Prostate gland (tissue), 2 donors: ENCODE measurements around the gene SEL1L3. TPM values are rescaled to one million over a fixed set of nuclear protein-coding genes. Genes with fewer than 3 reads are reported as not detected.
A peak's percentile ranks its signal among the peaks of the same experiment; 100 is the strongest.

Source experiments
- DNase-seq: peaks from one replicate; pipeline ENCODE4 v3.0.0-alpha.2; 2019; ENCODE audit warnings: low spot score
- H3K27ac ChIP-seq, 2 donors: fragments of 200-600 bp; sonication (generic); 2 replicates each; pipeline ENCODE4 v1.5.1; 2017 to 2019
- H3K27me3 ChIP-seq: fragments of 200-600 bp; sonication (generic); replicated peaks from 2 replicates; pipeline ENCODE4 v1.5.1; 2019; ENCODE audit not compliant: insufficient read depth
- H3K36me3 ChIP-seq, 2 donors: fragments of 200-600 bp; sonication (generic); 1 replicate in 1 of 2; 2 replicates in 1 of 2; pipeline versions ENCODE4 v1.5.1 to v1.8.1; 2017 to 2019
- H3K4me1 ChIP-seq: fragments of 200-600 bp; sonication (generic); replicated peaks from 2 replicates; pipeline ENCODE4 v1.5.1; 2019
- H3K4me3 ChIP-seq, 2 donors: fragments of 200-600 bp; sonication (generic); 2 replicates each; pipeline ENCODE4 v1.5.1; 2017 to 2019
- H3K9me3 ChIP-seq: fragments of 200-600 bp; sonication (generic); 2 replicates; pipeline ENCODE4 v1.5.1; 2017
- POLR2A ChIP-seq: fragments of 450-650 bp; IDR thresholded peaks from one replicate; pipeline ENCODE4 v1.6.1; 2016; ENCODE audit warnings: antibody characterized with exemption, mild to moderate bottlenecking
- POLR2AphosphoS5 ChIP-seq: sonication (generic); formaldehyde crosslinking; IDR thresholded peaks from one replicate; pipeline ENCODE4 v1.6.1; 2017; ENCODE audit warnings: antibody characterized with exemption
- WGBS: methylation state at CpG from one replicate; pipeline ENCODE4 v1.1.5; 2018; 5-methylcytosine and 5-hydroxymethylcytosine counted together
- intact Hi-C: fragments of 100-400 bp; cut with DNase I; formaldehyde crosslinking; loops from one replicate; pipeline ENCODE4 v1.14.2; 2022
- total RNA-seq, 2 donors: library from RNA; depleted of rRNA; stranded (reverse); fragments of >200 nt; gene quantifications; one replicate each; pipeline ENCODE4 v1.1.0, GENCODE V29; 2016
- TF ChIP-seq, protein P1 (sequence below), 4 experiments: fragments of 200-600 bp in 2 of 4; fragments of 450-650 bp in 2 of 4; sonication (generic) in 2 of 4; IDR thresholded peaks; 1 replicate in 3 of 4; 2 replicates in 1 of 4; pipeline ENCODE4 v1.5.1; 2016 to 2019; ENCODE audit warnings: antibody characterized with exemption in 4 of 4, mild to moderate bottlenecking in 2 of 4, moderate library complexity in 2 of 4

SEL1L3 gene
- total RNA-seq, 2 donors from 2014 or later, result 22.2 to 26.1 TPM

GRCh38 chr4:25792200-25792791 lies 70.5 kb downstream of the SEL1L3 start:
- no peak for DNase-seq
- no peak overlapping the region for H3K27ac ChIP-seq
- H3K4me3 ChIP-seq, result no peak overlapping the region
- intact Hi-C loops, result no loop called here
- no peak for TF ChIP-seq POLR2A
- TF ChIP-seq, protein P1, sequence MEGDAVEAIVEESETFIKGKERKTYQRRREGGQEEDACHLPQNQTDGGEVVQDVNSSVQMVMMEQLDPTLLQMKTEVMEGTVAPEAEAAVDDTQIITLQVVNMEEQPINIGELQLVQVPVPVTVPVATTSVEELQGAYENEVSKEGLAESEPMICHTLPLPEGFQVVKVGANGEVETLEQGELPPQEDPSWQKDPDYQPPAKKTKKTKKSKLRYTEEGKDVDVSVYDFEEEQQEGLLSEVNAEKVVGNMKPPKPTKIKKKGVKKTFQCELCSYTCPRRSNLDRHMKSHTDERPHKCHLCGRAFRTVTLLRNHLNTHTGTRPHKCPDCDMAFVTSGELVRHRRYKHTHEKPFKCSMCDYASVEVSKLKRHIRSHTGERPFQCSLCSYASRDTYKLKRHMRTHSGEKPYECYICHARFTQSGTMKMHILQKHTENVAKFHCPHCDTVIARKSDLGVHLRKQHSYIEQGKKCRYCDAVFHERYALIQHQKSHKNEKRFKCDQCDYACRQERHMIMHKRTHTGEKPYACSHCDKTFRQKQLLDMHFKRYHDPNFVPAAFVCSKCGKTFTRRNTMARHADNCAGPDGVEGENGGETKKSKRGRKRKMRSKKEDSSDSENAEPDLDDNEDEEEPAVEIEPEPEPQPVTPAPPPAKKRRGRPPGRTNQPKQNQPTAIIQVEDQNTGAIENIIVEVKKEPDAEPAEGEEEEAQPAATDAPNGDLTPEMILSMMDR (IDR thresholded peaks at IDR 0.05), result peak in 1 of 4 experiments; percentile 13
- H3K9me3 ChIP-seq, result no peaks in the 10 kb centered on the region
- no peaks in the 10 kb centered on the region for H3K27me3 ChIP-seq
- no peaks in the 10 kb centered on the region for H3K36me3 ChIP-seq
- 82% methylated on average over 5 of the region's 5 CpGs for WGBS
- H3K4me1 ChIP-seq, result no peaks in the 10 kb centered on the region

DNA sequence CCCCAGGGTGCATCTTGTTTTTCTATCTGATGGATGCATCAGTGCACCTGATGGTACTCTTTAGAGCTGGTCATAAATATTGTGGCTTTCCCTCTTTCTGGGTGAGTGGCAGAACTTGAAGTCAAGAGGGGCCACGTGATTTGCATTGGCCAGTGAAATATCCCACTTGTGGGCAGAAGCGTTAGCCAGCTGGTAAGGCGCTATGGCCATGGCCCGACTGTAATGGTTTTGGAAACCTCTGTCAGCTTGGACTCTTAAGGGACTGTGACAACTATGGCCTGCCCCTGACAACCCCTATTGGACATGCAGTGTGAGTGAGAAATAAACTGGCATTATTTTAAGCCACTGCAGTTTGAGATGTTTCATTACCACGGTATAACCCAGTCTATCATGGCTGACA lies 72.8 kb downstream of the SEL1L3 start:
- no peak for DNase-seq
- H3K36me3 ChIP-seq, result no peaks in the 10 kb centered on the region
- intact Hi-C loops, result no loop called here
- H3K4me1 ChIP-seq, result no peaks in the 10 kb centered on the region
- H3K27ac ChIP-seq, result no peak overlapping the region
- H3K4me3 ChIP-seq, result no peak overlapping the region
- no peaks in the 10 kb centered on the region for H3K27me3 ChIP-seq
- H3K9me3 ChIP-seq, result no peaks in the 10 kb centered on the region
- 95% methylated on average over 5 of the region's 5 CpGs for WGBS
- TF ChIP-seq POLR2A (no peak), POLR2AphosphoS5 (no peak)
- TF ChIP-seq, protein P1 (IDR thresholded peaks at IDR 0.05), result no peak

DNA sequence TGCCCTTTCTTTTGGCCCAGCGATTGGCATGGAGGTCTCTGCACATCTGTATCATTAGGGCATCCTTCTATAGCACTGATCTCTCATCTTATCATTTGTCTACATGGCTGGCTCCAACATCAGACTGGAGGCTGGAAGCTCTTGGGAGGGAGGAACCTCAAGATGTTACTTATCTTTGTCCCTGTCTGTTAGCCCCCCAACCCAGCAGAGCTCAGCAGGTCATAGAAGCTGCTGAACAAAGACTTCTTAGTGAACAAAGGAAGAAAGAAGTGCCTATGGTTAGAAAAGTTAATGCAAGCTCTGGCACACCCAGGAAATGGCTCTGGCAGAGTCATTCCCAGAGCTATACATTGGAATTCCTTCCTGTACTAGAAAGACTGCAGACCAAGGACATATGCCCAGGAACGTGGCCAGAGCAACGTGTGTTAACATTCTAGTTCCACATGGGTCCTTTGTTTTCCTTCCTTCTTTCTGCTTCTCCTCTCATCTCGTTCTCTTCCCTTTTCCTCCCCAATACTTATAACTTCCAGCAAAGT lies 74.0 kb downstream of the SEL1L3 start:
- H3K4me1 ChIP-seq, result no peaks in the 10 kb centered on the region

GRCh38 chr4:25786497-25787065 lies 76.2 kb downstream of the SEL1L3 start:
- Histone ChIP-seq H3K27me3 (no peaks in the 10 kb centered on the region), H3K27ac (no peak overlapping the region), H3K4me1 (no peaks in the 10 kb centered on the region), H3K36me3 (no peaks in the 10 kb centered on the region), H3K4me3 (no peak overlapping the region), H3K9me3 (no peaks in the 10 kb centered on the region)
- TF ChIP-seq POLR2AphosphoS5, result no peak
- TF ChIP-seq, protein P1 (IDR thresholded peaks at IDR 0.05), result no peak
- TF ChIP-seq POLR2A, result no peak
- DNase-seq, result no peak
- WGBS, result 85% methylated on average over 4 of the region's 4 CpGs
- intact Hi-C loops, result no loop called here

More for the DNA sequence above, 74.0 kb downstream of the SEL1L3 start:
- intact Hi-C loops, result no loop called here
- TF ChIP-seq, protein P1 (IDR thresholded peaks at IDR 0.05), result no peak
- TF ChIP-seq POLR2AphosphoS5 (no peak), POLR2A (no peak)
- Histone ChIP-seq H3K4me3 (no peak overlapping the region), H3K27me3 (no peaks in the 10 kb centered on the region), H3K9me3 (no peaks in the 10 kb centered on the region), H3K36me3 (no peaks in the 10 kb centered on the region), H3K27ac (no peak overlapping the region)
- 74% methylated on average over 4 of the region's 4 CpGs for WGBS
- DNase-seq, result no peak

- TF ChIP-seq POLR2AphosphoS5 (no peak), POLR2A (no peak)
- TF ChIP-seq, protein P1 (IDR thresholded peaks at IDR 0.05), result no peak
- Histone ChIP-seq H3K9me3 (no peaks in the 10 kb centered on the region), H3K27me3 (no peaks in the 10 kb centered on the region), H3K36me3 (no peaks in the 10 kb centered on the region), H3K4me1 (no peaks in the 10 kb centered on the region), H3K4me3 (no peak overlapping the region), H3K27ac (no peak overlapping the region)
- WGBS, result 63% methylated on average over 9 of the region's 9 CpGs
- no peak for DNase-seq
- intact Hi-C loops, result no loop called here
These were observed 78.8 kb downstream of the SEL1L3 start for GRCh38 chr4:25783943-25784342.
